Breast epithelium (tissue), 3 donors: ENCODE results near the gene RIMKLA.

Experiments
- POLR2AphosphoS5 ChIP-seq, 3 donors: sonication (generic); formaldehyde crosslinking; IDR thresholded peaks; one replicate each; pipeline ENCODE4 v1.6.1; 2017; ENCODE audit warnings: antibody characterized with exemption in 3 of 3
- TF ChIP-seq, protein P1 (sequence below), 3 donors: fragments of 450-650 bp; IDR thresholded peaks; one replicate each; pipeline ENCODE4 v1.5.1; 2016 to 2017; ENCODE audit warnings: antibody characterized with exemption in 3 of 3, mild to moderate bottlenecking in 3 of 3, moderate library complexity in 3 of 3

- TF ChIP-seq, protein P1, sequence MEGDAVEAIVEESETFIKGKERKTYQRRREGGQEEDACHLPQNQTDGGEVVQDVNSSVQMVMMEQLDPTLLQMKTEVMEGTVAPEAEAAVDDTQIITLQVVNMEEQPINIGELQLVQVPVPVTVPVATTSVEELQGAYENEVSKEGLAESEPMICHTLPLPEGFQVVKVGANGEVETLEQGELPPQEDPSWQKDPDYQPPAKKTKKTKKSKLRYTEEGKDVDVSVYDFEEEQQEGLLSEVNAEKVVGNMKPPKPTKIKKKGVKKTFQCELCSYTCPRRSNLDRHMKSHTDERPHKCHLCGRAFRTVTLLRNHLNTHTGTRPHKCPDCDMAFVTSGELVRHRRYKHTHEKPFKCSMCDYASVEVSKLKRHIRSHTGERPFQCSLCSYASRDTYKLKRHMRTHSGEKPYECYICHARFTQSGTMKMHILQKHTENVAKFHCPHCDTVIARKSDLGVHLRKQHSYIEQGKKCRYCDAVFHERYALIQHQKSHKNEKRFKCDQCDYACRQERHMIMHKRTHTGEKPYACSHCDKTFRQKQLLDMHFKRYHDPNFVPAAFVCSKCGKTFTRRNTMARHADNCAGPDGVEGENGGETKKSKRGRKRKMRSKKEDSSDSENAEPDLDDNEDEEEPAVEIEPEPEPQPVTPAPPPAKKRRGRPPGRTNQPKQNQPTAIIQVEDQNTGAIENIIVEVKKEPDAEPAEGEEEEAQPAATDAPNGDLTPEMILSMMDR (IDR thresholded peaks at IDR 0.05): no peak
- TF ChIP-seq POLR2AphosphoS5 (IDR thresholded peaks at IDR 0.05): no peak
Observed at GRCh38 chr1:42430286-42431135, 49.9 kb downstream of the RIMKLA start.
